DMS153 (cell line): Measurements from ENCODE around the gene CFAP97D2.
"Not testable (repeated sequence)": the region's sequence is repeated elsewhere in the genome, so short reads cannot be mapped to it uniquely, and the experiment has no call there.

Experiments
- DNase-seq: peaks from one replicate; lab custom pipeline; 2025; lab: John Stamatoyannopoulos, UW

The CFAP97D2 gene

DNA sequence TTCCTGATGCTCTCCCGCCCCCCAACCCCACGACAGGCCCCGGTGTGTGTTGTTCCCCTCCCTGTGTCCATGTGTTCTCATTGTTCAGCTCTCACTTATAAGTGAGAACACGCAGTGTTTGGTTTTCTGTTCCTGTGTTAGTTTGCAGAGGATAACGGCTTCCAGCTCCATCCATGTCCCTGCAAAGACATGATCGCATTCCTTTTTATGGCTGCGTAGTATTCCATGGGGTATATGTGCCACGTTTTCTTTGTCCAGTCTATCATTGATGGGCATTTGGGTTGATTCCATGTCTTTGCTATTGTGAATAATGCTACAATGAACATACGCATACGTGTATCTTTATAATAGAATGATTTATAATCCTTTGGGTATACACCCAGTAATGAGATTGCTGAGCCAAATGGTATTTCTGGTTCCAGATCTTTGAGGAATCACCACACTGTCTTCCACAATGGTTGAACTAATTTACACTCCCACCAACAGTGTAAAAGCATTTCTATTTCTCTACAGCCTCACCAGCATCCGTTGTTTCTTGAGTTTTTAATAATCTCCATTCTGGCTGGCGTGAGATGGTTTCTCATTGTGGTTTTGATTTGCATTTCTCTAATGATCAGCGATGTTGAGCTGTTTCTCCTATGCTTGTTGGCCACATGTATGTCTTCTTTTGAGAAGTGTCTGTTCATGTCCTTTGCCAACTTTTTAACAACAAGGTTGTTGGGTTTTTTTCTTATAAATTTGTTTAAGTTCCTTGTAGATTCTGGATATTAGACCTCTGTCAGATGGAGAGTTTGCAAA lies 20.0 kb upstream of the CFAP97D2 start:
- DNase-seq, result not testable (repeated sequence)

- no peak for DNase-seq
Observed at GRCh38 chr13:114161028-114161556, 18.0 kb upstream of the CFAP97D2 start.

- DNase-seq, result peak; percentile 40
Observed at GRCh38 chr13:114161644-114162532, 17.2 kb upstream of the CFAP97D2 start.

GRCh38 chr13:114162533-114162922 lies 16.5 kb upstream of the CFAP97D2 start:
- no peak for DNase-seq

DNA sequence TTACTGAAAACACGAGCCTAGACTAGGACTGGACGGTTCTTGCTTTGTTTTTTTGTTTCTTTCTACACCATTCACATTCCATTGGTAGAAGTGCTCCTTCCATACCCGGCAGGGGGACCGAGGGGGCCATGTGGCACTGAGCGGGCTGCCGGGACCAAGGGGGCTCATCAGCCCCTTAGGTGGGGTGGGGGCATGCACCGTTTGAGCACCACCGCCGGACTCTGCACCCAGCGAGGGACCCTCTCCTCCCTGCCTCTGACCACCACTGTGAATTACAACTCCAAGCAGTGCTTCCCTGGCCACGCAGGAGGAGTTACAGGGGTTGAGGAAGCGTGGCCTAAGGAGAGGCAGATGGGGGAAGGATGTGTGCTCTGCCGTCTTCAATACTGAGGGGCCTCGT lies 15.0 kb upstream of the CFAP97D2 start:
- no peak for DNase-seq

DNA sequence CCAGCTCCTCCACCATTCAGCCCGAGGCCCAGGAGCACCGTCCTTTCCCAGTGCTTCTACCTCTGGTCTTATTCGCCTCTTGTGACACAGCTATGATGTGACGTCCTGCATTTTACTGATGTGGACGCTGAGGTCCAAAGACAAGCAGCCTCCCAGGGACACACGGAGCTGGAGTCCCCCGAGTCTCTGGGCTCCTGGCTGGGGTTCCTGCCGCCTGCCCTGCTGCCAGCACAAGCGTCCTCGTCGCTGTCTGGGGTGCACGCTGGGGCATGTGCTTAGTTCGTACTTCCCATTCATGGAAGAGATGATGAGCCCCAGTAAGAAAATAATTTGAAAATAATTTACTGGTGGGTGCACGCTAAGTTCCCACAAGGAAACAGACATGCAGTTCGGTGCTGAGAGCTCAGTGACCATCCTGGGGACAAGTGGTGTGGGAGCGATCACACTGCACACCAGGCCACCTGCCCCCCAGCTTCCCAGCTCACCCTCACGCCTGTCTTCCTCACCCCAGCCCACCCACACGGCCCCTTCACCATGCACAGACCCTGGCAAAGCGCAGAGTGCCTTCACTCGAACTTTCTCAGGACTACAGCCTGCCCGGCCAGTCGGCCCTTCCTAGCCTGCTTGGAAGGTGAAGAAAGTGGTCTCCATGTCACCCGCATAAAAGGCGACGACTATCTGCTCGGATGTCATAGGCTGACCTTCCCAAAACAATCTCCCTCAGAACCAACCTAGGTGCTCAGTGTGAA lies 14.2 kb upstream of the CFAP97D2 start:
- no peak for DNase-seq

- DNase-seq, result no peak
Observed at GRCh38 chr13:114166381-114167131, 12.5 kb upstream of the CFAP97D2 start.

DNA sequence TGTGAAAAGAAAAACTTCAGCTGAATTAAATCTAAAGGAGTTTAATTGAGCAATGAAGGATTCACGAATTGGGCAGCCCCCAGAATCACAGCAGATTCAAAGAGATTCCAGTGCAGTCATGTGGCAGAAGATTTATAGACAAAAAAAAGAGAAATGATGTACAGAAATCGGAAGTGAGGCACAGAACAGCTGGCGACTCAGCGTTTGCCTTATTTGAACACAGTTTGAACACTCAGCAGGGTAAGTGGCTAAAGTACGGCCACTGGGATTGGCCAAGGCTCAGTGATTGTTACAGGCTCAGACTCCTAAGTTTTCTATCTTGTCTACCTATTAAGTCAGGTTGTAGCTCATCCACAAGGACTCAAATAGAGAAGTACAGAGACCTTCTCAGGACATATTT lies 11.6 kb upstream of the CFAP97D2 start:
- no peak for DNase-seq

DNA sequence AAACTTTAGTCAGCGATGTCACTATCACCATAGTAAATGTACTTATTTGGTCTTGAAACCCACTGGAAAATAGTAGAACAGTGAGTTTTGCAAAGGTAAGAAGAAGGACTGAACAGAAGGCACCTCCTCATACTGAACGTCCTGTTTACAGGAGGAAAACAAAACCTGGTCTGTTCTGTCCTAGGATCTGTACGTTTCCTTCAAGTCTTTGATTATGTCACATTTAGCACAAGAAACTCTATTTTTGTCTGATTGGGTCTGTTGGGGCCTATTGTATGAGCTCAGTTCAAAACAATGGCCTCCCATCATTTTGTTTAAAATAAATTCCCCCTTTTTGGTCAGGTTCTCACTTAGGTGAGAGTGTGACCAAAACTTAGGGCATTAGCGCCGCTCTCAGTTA lies 11.2 kb upstream of the CFAP97D2 start:
- DNase-seq, result no peak

- no peak for DNase-seq
Observed at GRCh38 chr13:114173272-114173671, 5.8 kb upstream of the CFAP97D2 start.

DNA sequence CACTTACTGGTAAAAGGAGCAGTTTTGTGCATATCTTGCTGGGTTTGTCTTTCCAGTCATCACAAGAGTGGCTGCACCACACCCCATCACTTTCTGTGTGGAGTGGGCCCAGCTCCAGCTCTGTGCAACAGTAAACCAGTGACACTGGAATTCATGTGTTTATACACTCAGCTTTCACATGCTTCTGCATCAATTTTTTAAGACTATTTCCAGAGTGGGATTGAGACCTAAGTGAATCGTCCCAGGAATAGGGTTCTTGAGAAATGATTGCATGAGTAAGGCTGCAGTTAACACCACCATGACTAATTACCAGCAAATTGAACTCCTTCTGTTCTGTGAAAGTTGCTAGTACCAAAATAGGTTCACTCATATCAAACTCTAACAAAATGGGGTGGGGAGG lies 5.3 kb upstream of the CFAP97D2 start:
- DNase-seq, result no peak

GRCh38 chr13:114174529-114174961 lies 4.5 kb upstream of the CFAP97D2 start:
- no peak for DNase-seq

- not testable (repeated sequence) for DNase-seq
Observed at GRCh38 chr13:114176359-114176902, 2.6 kb upstream of the CFAP97D2 start.

GRCh38 chr13:114177245-114178010 lies 1.6 kb upstream of the CFAP97D2 start:
- no peak for DNase-seq

- DNase-seq, result no peak
Observed at GRCh38 chr13:114185182-114185971, 6.3 kb downstream of the CFAP97D2 start.

DNA sequence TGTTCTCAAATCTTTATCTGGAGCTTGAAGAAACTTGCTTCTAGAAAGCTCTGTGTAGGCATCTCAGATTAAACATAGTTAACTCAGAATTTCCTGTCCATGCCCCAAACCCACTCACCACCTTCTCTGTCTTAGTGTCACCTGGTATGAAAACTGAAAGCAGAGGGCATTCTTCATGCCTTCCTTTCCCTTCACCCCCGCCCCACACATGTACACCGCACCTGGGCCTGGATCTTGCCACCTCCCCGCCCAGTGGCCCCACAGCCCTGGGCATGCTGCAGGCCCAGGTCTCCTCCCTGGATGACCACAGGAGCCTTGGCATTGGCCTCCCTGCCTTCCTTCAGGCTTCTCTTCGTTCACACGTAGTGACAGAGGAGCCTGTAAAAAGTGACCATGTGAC lies 15.8 kb downstream of the CFAP97D2 start:
- no peak for DNase-seq

GRCh38 chr13:114196629-114197028 lies 17.6 kb downstream of the CFAP97D2 start:
- DNase-seq, result no peak

- DNase-seq, result no peak
Observed at GRCh38 chr13:114198556-114198955, 19.5 kb downstream of the CFAP97D2 start.

GRCh38 chr13:114199526-114199925 lies 20.5 kb downstream of the CFAP97D2 start:
- DNase-seq, result not testable (repeated sequence)
